ENCODE results near the gene AJAP1.
"Not testable (repeated sequence)": the region's sequence is repeated elsewhere in the genome, so short reads cannot be mapped to it uniquely, and the experiment has no call there.

AJAP1 gene

DNA sequence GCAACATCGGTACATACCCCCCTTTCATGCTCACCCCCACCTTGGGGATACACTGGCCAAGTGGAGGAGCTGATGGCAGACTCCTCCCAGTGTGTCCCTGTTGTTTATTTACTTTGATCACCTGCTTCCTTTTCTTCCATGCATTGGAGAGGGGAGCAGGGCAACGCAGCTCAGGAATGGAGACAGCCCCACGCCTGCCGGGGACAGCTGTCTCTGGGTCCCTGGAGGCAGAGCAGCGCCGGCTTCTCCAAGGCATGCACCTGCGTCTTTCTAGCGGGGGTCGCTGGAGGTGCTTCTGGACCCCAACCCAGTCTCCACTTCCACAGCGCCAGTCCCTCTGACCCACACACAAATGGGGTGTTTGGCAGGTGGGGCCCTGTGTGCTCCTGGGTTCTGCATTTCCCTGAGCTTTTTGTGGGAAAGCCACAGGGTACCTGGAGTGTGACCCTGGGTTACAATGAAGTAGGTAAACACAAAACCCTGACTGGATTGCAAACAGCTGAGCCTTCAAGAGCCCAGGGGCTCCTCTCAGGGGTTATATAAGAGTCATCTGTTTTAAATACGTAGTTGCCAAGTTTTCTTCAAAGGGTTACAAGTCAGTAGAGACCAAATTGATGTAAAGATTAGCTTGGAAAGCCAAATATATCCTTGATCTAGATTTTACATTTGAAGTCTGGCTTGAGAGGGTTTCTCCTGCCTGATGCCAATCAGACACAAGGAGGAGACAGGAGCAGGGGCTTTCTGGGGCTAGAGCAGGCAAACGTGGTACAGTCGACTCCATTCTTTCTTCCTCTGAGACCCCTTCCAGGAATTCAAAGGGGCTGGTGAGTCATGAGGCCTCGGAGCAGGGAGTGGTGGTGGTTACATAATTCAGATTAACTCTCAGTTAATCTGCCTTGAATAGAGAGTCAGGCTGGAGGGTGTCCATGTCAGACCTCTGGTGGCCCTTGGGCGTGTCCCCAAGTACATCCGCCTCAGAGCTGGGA, 4.5 kb downstream of the AJAP1 start:
- DNase-seq, result peak; percentile 19

GRCh38 chr1:4660917-4661594, 6.6 kb downstream of the AJAP1 start:
- DNase-seq, result no peak

GRCh38 chr1:4661595-4661917, 7.1 kb downstream of the AJAP1 start:
- DNase-seq, result no peak

DNA sequence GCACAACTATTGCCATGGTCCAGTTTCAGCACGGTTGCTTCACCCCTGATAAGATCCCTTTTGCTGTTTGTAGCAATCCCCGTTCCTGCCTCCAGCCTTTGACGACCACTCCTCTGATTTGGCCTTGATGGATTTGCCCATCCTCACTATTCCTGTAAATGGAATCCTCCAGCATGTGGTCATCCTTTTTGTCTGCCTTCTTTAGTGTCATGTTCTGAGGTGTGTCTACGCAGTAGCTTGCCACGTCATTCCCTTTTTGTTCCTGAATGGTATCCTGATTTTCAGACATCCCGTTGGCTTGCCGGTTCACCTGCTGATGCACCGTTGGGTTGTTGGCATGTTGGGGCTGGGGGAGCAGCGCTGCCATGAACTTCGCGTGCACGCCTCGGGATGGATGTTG, 7.8 kb downstream of the AJAP1 start:
- DNase-seq, result no peak

- DNase-seq, result no peak
Measured at GRCh38 chr1:4662723-4663122, 8.3 kb downstream of the AJAP1 start.

DNA sequence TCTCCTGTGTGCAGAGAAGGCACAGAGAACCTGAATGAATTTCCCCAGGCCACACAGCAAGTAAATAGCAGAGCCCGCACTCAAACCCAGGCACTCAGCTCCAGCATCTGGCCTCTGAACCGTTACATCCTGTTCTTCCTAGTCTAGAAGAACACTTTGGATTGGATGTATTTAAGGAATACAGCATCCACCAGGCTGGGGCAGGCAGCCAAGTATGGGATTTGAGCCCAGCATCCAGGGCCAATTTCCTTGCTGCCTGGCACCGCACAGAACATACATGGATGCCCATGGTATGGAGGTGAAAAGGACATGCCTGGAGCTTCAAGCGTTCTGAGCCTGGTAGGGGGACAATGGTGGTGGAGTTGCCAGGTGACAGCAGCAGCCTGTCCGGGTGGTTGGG, 9.7 kb downstream of the AJAP1 start:
- DNase-seq, result no peak

GRCh38 chr1:4664606-4665005, 10.2 kb downstream of the AJAP1 start:
- DNase-seq, result no peak

DNA sequence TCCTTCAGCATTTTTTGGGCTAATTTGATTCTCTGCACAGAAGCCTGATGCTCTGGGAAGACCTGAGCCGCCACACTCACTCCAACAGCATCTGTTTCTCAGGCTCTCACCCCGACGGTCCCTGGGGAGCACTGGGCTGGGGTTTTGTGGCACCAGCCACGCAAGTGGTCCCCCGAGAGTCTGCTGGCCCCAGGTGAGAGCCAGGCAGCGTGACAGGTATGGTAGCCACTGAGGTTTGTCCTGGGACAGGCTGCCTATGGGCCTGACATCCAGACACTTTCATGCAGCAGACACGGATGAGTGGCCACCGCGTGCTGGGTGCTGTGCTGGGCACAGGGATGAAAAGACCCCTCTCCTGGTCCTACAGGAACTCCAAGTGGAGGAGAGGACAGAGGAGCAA, 11.0 kb downstream of the AJAP1 start:
- no peak for DNase-seq

- not testable (repeated sequence) for DNase-seq
Measured at GRCh38 chr1:4666683-4667082, 12.3 kb downstream of the AJAP1 start.

DNA sequence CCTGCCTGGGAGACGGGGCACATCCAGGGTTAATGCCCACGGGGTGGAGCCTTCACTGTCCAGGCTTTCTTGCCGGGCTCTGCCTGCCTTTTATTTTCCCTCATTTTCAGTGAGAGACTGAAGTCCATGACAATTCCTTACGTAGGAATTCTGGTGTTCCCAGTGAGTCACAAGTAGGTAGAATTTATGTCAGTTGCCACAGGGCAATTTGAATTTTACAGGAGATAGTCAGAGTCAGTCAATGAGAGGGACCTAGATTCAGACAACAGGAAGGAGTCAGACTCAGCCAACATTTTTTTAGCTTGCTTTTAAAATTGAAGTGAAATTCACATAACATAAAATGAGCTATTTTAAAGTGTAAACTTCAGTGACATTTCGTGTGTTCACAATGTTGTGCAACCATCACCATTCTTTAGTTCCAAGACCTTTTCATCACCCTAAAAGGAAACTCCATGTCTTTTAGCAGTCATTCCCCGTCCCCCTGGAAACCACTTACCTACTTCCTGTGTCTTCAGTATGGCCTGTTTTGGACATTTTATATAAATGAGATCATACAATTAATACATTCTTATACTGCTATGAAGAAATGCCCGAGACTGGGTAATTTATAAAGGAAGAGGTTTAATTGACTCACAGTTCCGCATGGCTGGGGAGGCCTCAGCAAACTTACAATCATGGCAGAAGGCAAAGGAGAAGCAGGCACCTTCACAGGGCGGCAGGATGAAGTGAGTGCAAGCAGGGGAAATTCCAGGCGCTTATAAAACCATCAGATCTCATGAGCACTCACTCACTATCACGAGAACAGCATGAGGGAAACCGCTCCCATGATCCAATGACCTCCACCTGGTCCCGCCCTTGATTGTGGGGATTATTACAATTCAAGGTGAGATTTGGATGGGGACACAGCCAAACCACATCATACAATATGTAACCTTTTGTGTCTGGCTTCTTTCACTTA, 14.6 kb downstream of the AJAP1 start:
- no peak for DNase-seq

DNA sequence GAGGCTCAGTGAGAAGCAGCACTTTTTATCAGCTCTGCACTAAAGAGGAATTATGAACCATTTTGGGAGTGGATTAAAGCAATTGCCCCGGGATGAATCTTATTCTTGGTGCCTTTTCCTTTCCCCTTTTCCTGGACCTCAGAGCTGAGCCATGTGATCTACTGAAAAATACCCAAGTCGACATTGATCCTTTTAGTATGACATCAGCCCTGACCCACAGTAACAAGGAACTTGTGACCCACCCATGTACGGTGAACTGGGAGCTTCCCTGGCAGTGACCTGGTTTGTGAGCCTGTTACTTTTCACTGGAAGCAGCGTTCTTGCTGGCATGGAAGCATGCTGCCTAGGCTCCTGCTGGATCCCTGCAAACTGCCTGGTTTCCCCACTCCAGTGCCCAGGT, 15.9 kb downstream of the AJAP1 start:
- DNase-seq, result no peak

DNA sequence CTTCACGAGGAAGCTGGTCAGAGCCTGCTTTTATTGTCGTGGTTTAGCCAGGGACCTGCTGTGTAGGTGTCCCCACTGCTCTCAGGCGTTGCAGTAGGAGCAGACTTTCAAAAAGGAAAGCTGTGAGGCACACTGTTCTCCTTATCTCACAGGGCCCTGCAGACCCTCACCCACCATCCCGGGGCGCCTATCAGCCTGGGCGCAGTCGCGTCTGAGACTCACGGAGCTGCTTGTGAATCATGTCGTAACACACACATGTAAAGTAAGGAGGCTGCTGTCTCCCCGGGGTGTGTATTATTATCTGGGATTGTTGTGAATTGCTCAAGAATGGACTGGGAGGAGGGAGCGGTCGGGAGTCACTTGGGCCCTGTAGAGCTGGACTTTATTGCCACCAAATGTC, 17.4 kb downstream of the AJAP1 start:
- DNase-seq, result no peak

- no peak for DNase-seq
Measured at GRCh38 chr1:4673494-4673893, 19.1 kb downstream of the AJAP1 start.

- no peak for DNase-seq
Measured at GRCh38 chr1:4674117-4674516, 19.7 kb downstream of the AJAP1 start.

GRCh38 chr1:4674676-4675075, 20.3 kb downstream of the AJAP1 start:
- no peak for DNase-seq

DNA sequence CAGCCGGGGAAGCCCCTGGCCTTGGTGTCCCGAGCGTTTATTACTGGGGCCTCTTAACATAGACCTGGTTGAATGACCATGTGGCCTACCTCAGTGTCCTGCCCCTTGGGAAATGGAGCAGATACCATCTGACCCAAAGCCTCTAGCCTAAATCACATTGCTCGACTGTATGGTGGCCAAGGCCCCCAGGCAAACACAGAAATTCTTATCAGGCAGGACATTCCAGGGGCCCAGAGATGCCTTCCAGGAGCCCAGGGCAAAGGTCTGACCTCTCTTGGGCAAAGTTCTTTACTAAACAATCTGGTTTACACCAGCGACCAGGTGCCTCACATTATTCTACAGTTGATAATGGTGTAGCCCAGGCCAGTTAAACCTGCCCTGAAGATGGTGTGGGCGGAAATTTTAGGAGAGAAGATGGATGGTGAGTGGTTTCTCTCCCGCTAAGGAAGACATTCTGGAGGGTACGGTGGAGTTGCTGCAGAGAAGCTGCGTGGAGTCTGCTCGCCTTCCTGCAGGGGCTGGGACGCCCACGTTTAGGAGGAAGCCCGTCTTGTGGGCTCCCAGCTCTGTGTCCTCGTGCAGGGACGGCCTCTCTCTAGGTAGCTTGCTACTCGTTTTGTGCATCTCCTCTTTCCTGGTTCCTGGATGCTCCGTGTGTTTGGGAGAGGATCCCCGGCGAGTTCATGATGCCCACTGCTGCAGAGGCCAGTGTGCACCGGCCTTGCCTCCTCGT, 21.2 kb downstream of the AJAP1 start:
- DNase-seq, result no peak

DNA sequence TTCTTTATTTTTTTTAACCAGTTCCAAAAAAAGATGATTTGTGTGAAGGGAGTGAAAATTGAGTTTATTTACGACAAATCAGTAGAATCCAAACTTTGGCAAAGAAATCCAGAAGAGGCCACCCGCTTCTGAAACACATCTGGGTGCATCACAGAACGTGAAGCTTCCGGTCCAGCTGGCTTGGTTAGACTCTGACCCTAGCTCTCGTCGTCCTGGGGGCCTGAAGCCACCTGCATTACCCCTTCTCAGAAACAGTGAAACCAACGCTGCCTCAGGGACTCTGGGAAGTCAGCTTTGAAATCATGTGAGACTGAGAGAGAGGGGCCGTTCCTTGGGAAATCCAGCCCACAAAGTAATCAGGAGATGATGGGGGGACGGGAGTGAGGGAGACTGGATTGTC, 21.8 kb downstream of the AJAP1 start:
- DNase-seq, result no peak

GRCh38 chr1:4677608-4678007, 23.2 kb downstream of the AJAP1 start:
- DNase-seq, result no peak

- DNase-seq, result no peak
Measured at GRCh38 chr1:4678066-4678717, 23.8 kb downstream of the AJAP1 start.

- DNase-seq, result no peak
Measured at GRCh38 chr1:4681026-4681425, 26.6 kb downstream of the AJAP1 start.

DNA sequence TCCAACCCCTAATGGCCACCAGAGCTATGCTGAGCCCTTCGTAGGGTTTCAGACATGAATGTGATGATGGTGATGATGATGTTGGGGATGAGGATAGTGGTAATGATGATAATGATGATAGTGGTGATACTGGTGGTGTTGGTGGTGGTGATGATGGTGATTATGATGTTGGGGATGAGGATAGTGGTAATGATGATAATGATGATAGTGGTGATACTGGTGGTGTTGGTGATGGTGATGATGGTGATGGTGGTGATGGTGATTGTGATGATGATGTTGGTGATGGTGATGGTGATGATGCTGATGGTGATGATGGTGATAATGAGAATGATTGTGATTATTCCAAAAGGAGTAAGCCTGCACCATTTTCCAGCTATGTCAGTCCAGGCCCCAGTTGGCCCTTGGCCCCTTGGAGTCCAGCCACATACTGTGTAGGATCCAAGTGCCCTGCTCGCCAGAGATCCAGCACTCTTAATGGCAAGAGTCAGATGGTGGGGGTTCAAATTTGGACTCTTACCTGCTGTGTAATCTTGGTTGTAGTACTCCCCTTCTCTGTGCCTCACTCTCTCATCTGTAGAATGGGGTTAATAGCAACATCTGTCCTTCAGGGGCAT, 28.3 kb downstream of the AJAP1 start:
- no peak for DNase-seq

DNA sequence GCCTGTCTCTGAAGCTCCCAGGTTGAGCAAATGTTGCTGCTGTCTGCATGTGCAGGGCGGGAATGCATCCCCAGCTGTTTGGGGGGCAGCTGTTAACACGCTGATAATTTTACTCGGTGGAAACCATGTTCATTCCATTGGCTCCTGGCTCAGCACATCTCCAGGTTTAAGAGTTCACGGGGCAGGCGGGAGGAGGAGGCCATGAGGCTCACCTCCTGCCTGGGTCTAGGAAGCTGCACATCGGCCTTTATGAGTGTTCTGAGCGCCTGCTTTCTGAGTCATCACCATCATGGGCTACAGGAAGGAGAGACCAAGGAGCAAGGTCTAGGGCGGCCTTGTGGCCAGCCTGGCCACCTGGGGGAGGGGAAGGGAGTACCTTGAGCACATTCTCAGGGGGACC, 29.7 kb downstream of the AJAP1 start:
- DNase-seq, result no peak
